Subcutaneous abdominal adipose tissue (tissue), 5 donors: Measurements from ENCODE around the gene TUBB1.

ENCODE experiments used
- H3K27ac ChIP-seq: one replicate; pipeline ENCODE4 v1.7.0; 2013; ENCODE audit warnings: low read depth, mild to moderate bottlenecking, inconsistent platforms, low read length, moderate library complexity
- H3K27me3 ChIP-seq, 5 donors: one replicate each; pipeline ENCODE4 v1.7.0; 2013; ENCODE audit warnings: low read length in 5 of 5, inconsistent platforms in 1 of 5; ENCODE audit not compliant: control insufficient read depth in 5 of 5, insufficient read depth in 4 of 5
- H3K36me3 ChIP-seq, 5 donors: one replicate each; pipeline ENCODE4 v1.7.0; 2013; ENCODE audit warnings: low read length in 5 of 5; ENCODE audit not compliant: control insufficient read depth in 5 of 5, insufficient read depth in 5 of 5
- H3K4me1 ChIP-seq, 5 donors: one replicate each; pipeline ENCODE4 v1.7.0; 2013; ENCODE audit warnings: low read length in 5 of 5, mild to moderate bottlenecking in 3 of 5, moderate library complexity in 1 of 5; ENCODE audit not compliant: control insufficient read depth in 5 of 5, insufficient read depth in 5 of 5
- H3K4me3 ChIP-seq, 5 donors: one replicate each; pipeline ENCODE4 v1.7.0; 2013; ENCODE audit warnings: low read length in 5 of 5, low read depth in 1 of 5
- H3K9ac ChIP-seq, 5 donors: one replicate each; pipeline ENCODE4 v1.7.0; 2013; ENCODE audit warnings: low read length in 5 of 5, mild to moderate bottlenecking in 4 of 5, moderate library complexity in 3 of 5
- H3K9me3 ChIP-seq, 5 donors: one replicate each; pipeline ENCODE4 v1.7.0; 2013; ENCODE audit warnings: low read length in 5 of 5; ENCODE audit not compliant: control insufficient read depth in 5 of 5
- donor health status: healthy.
- donor health status: healthy.
- donor health status: healthy.
- donor health status: healthy.
- donor health status: healthy.

Gene TUBB1

GRCh38 chr20:59003836-59004492, 15.3 kb upstream of the TUBB1 start:
- Histone ChIP-seq H3K27me3 (no peaks in the 10 kb centered on the region), H3K36me3 (peaks cover 0 to 51% (median 39%) of the 10 kb centered on the region in 5 donors), H3K4me1 (peaks cover 10 to 65% (median 49%) of the 10 kb centered on the region in 5 donors), H3K4me3 (peak overlapping the region in 2 of 5 donors; percentile 31 to 90), H3K9me3 (no peaks in the 10 kb centered on the region), H3K27ac (peak overlapping the region; percentile 77), H3K9ac (peak overlapping the region in 2 of 5 donors; percentile 31 to 46)

GRCh38 chr20:59004493-59004762, 14.8 kb upstream of the TUBB1 start:
- peak overlapping the region in 4 of 5 donors; percentile 81 to 92 (median 88) for H3K4me3 ChIP-seq
- peak overlapping the region; percentile 77 for H3K27ac ChIP-seq

GRCh38 chr20:59004763-59005522, 14.3 kb upstream of the TUBB1 start:
- Histone ChIP-seq H3K27me3 (no peaks in the 10 kb centered on the region), H3K27ac (peak overlapping the region; percentile 77), H3K4me1 (peaks cover 11 to 74% (median 59%) of the 10 kb centered on the region in 5 donors), H3K9ac (peak overlapping the region; percentile 77 to 98 (median 95)), H3K4me3 (peak overlapping the region; percentile 69 to 92 (median 87)), H3K36me3 (peaks cover 0 to 43% (median 32%) of the 10 kb centered on the region in 5 donors), H3K9me3 (no peaks in the 10 kb centered on the region)

More at GRCh38 chr20:59004493-59004762, 14.8 kb upstream of the TUBB1 start:
- H3K27me3 ChIP-seq: no peaks in the 10 kb centered on the region
- H3K9ac ChIP-seq: peak overlapping the region in 3 of 5 donors; percentile 31 to 97 (median 46)
- H3K9me3 ChIP-seq: no peaks in the 10 kb centered on the region
- peaks cover 0 to 47% (median 34%) of the 10 kb centered on the region in 5 donors for H3K36me3 ChIP-seq
- peaks cover 11 to 69% (median 53%) of the 10 kb centered on the region in 5 donors for H3K4me1 ChIP-seq

GRCh38 chr20:59005523-59006166, 13.6 kb upstream of the TUBB1 start:
- peaks cover 13 to 81% (median 66%) of the 10 kb centered on the region in 5 donors for H3K4me1 ChIP-seq
- peak overlapping the region; percentile 77 for H3K27ac ChIP-seq
- no peaks in the 10 kb centered on the region for H3K9me3 ChIP-seq
- peak overlapping the region; percentile 77 to 98 (median 95) for H3K9ac ChIP-seq
- H3K27me3 ChIP-seq: no peaks in the 10 kb centered on the region
- peak overlapping the region; percentile 69 to 92 (median 87) for H3K4me3 ChIP-seq
- H3K36me3 ChIP-seq: peaks cover 0 to 36% (median 30%) of the 10 kb centered on the region in 5 donors

- peak overlapping the region; percentile 77 for H3K27ac ChIP-seq
- peaks cover 18 to 88% (median 72%) of the 10 kb centered on the region in 5 donors for H3K4me1 ChIP-seq
- H3K27me3 ChIP-seq: no peaks in the 10 kb centered on the region
- no peaks in the 10 kb centered on the region for H3K9me3 ChIP-seq
- peak overlapping the region; percentile 69 to 92 (median 87) for H3K4me3 ChIP-seq
- H3K36me3 ChIP-seq: peaks cover 0 to 29% (median 26%) of the 10 kb centered on the region in 5 donors
- peak overlapping the region; percentile 77 to 98 (median 95) for H3K9ac ChIP-seq
Measured at GRCh38 chr20:59006167-59006863, 12.9 kb upstream of the TUBB1 start.

GRCh38 chr20:59006864-59007664, 12.2 kb upstream of the TUBB1 start, which contains the start of gene CTSZ:
Gene CTSZ (minus strand): TSS chr20:59007254. CDS start chr20:59007128, 126 bp downstream.
- peak within 1 kb of the TSS; percentile 77 to 98 (median 95) for H3K9ac ChIP-seq
- no peaks in the 10 kb centered on the region for H3K27me3 ChIP-seq
- no peaks in the 10 kb centered on the region for H3K9me3 ChIP-seq
- H3K36me3 ChIP-seq: peaks cover 0 to 22% (median 19%) of the 10 kb centered on the region in 5 donors
- H3K27ac ChIP-seq: peak within 1 kb of the TSS; percentile 77
- H3K4me1 ChIP-seq: peaks cover 22 to 91% (median 78%) of the 10 kb centered on the region in 5 donors
- peak within 1 kb of the TSS; percentile 53 to 92 (median 87) for H3K4me3 ChIP-seq

GRCh38 chr20:59007665-59008511, 11.3 kb upstream of the TUBB1 start:
- Histone ChIP-seq H3K4me3 (peak overlapping the region in 3 of 5 donors; percentile 45 to 90 (median 87)), H3K36me3 (peaks cover 0 to 14% (median 12%) of the 10 kb centered on the region in 5 donors), H3K27ac (peak overlapping the region; percentile 77), H3K9me3 (no peaks in the 10 kb centered on the region), H3K9ac (peak overlapping the region in 4 of 5 donors; percentile 33 to 97 (median 74)), H3K27me3 (no peaks in the 10 kb centered on the region), H3K4me1 (peaks cover 22 to 85% (median 78%) of the 10 kb centered on the region in 5 donors)

GRCh38 chr20:59008715-59009336, 10.4 kb upstream of the TUBB1 start:
- peaks cover 22 to 75% (median 70%) of the 10 kb centered on the region in 5 donors for H3K4me1 ChIP-seq
- H3K4me3 ChIP-seq: no peak overlapping the region
- peaks cover 0 to 6% (median 5%) of the 10 kb centered on the region in 5 donors for H3K36me3 ChIP-seq
- peak overlapping the region; percentile 77 for H3K27ac ChIP-seq
- no peaks in the 10 kb centered on the region for H3K27me3 ChIP-seq
- no peaks in the 10 kb centered on the region for H3K9me3 ChIP-seq
- peak overlapping the region in 3 of 5 donors; percentile 6 to 60 (median 28) for H3K9ac ChIP-seq
